GM21717 (cell line): ENCODE data around the gene RUFY1.

ENCODE experiments used
- ATAC-seq: cut with Tn5 transposase; IDR thresholded peaks from one replicate; pipeline ENCODE4 v1.9.1; 2021; ENCODE audit warnings: mild to moderate bottlenecking, moderate library complexity; ENCODE audit not compliant: unreplicated experiment

The RUFY1 gene

GRCh38 chr5:179601871-179602625 is 51.7 kb downstream of the RUFY1 start:
- ATAC-seq, result no peak

DNA sequence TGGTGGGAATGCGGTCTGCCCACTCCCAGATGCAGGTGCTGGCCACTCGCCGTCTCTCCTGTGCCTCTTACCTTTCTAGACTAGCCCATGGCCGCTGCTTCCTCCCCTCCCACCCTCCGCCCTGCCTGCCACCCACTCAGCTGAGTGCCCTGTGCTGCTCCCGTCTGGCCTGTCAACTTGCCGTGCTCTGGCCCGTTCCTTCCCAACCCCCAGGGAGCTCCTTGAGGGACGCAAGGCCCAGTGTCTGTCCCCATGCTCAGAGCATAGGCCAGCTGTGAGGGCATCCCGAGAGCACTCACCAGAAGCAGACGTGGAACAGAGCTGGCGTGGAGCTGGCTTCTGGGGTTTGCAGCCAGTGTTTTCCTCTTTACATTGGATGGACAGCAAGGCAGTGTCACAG is 53.0 kb downstream of the RUFY1 start:
- no peak for ATAC-seq

GRCh38 chr5:179605026-179605833 is 54.9 kb downstream of the RUFY1 start:
- ATAC-seq, result no peak

DNA sequence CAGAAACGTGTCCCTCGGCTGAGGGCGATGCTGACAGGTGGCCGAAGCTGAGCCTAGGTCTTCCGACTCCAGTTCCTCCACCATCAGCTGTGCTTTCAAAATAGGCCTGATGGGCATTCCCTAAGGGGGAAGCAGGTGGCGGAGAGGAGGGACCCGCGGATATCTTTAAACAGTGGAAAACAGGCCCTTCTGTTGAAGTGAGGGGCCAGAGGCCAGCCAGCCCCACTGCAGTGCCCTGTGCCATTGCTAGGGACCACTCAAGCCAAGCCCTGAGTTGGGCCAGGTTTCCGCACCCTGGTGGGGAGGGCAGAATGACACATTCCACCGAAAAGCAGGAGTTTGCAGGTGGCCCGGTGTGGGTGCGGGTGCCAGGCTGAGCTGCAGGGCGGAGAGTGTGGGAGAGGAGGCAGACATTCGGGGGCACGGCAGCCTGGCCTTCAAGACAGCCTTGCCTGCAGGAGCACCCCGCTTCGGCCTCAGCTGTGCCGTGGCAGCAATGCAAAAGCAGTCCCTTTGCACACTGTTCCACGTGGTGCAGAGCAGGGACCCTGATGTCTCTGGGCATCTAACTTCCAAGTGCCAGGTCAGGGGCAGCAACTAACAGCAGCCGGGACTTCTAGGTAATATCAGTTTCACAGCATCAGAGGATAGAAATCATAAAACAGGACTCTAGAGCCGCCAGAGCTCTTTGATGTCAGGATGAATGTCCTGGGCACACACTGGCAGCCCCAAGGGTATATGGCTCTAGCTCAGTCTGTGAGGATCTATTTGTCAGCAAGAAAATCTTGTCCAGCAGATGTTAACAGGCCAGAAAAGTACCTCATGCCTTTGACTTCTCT is 55.9 kb downstream of the RUFY1 start:
- ATAC-seq, result no peak

- ATAC-seq, result no peak
Measured at GRCh38 chr5:179606910-179607159, 56.5 kb downstream of the RUFY1 start.

DNA sequence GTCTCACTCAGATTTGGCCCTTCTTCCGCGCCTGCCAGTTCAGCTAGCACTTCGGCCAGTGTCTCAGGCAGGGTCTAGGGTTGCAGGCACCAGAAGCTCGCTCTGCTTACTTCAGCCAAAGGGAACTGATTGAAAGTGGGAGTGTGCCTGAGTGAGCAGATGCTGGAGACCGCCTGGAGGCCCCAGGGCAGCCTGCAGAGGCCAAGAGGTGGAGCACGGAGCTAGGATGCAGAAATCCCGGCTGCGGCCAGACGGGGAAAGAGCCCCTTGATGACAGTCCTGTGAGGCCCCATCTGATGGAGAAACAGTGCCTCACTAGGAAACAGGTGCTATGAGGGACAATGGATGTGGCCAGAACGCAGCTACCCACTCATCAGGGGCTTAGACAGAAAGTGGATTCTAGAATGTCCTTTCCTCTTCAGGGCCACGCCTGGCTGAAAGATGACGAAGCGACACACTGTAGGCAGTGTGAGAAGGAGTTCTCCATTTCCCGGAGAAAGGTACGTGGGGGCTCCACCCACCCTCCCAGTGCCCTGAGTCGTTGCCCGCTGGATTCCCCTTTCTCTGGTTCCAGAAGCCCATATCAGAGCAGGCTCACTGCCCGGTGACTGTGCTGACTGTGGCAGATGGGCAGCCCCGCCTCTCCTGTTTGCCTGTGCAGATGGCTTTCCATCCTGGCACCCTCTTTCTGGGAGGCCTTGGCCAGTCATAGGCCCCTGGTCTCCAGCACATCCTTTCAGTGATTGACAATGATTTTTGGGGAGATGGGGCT is 57.0 kb downstream of the RUFY1 start:
- no peak for ATAC-seq

GRCh38 chr5:179608131-179608581 is 57.8 kb downstream of the RUFY1 start:
- ATAC-seq, result no peak

DNA sequence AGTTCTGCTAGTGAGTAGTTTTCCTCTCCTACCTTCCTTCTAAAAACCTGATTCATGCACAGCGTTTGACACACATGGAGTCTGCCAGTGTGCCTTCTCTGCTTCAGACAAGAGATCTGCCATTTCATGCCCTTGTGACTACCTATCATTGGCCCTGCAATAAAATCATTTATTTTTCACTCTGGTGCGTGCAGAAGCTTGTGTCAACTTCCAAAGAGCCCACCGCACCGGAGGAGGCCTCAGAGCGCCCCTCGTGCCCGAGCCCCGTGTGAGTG is 59.4 kb downstream of the RUFY1 start:
- ATAC-seq, result no peak

DNA sequence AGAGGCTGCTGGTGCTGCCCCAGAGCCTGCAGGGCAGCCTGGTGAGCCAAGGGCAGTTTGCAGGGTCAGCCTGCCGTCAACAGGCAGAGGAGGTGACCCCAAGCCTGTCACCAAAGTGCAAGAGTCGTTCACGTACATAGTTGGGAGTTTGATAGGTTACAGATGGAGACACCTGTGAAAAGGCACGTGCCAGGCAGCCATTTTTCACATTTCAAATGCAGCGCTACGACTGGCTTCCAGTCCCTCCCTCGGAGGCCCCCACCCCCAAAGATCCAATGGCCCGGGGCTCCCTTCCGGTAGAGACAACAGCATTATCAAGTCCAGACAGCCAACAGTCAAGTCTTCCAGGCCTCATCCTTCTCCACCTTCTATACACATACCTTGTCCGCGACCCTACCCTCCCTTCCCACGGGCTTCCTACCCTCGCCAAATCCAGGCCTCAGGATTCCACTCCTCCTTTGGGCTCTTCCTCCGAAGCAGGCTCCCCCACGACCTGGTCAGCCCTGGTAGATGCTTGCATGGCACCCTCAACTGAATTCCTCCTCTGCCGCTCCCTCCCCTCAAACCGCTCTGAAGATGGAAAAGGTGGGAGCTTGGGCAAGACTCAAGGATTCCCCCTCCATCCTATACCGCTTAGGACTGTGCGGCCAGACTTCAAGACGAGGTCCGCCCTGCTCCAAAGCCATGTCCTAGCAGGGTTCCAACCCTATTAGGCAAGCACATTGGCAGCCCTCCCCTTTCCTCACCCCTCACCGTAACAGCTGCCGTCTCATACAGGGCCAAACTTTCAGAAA is 60.0 kb downstream of the RUFY1 start:
- ATAC-seq, result no peak

- no peak for ATAC-seq
Measured at GRCh38 chr5:179610903-179611265, 60.5 kb downstream of the RUFY1 start.

- no peak for ATAC-seq
Measured at GRCh38 chr5:179612577-179613459, 62.5 kb downstream of the RUFY1 start.

GRCh38 chr5:179613460-179614071 is 63.2 kb downstream of the RUFY1 start:
- ATAC-seq, result no peak

DNA sequence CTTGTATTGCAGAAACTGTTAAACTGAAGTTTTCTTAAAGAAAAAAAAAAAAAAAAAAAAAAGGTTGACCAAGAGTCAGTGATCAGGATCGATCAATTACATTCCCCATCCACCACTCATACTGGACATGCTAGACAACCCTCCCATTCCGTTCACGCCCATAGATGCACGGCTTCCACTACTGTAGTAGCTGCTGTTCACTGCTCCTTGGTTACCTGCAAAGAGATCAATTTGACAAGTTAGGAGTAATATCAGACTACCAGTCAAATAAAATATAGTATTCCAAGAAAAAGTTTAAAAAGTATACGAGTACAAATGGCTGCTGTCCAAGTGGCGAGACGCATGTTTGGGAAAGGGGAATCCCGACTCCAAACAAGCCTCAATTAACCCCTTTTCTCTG is 64.4 kb downstream of the RUFY1 start:
- no peak for ATAC-seq

GRCh38 chr5:179615203-179615602 is 64.8 kb downstream of the RUFY1 start:
- no peak for ATAC-seq

- ATAC-seq, result no peak
Measured at GRCh38 chr5:179616002-179616594, 65.7 kb downstream of the RUFY1 start.

DNA sequence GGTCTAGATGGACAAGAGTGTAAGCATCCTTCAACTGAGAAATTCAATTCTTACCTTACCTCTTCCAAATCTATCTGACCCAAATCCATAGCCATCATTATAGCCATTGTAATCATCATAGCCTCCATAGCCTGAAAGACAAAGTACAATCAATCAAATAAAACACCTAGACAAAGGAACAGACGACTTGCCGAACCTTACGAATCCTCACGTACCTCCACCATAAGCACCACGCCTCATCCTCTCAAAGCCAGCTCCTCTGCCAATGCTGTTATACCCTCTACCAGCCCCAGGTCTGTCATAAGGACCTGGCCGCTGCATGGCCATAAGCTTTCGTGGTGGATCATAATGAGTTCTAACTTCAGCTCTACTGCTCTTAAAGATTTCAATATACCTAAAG is 67.6 kb downstream of the RUFY1 start:
- ATAC-seq, result no peak

DNA sequence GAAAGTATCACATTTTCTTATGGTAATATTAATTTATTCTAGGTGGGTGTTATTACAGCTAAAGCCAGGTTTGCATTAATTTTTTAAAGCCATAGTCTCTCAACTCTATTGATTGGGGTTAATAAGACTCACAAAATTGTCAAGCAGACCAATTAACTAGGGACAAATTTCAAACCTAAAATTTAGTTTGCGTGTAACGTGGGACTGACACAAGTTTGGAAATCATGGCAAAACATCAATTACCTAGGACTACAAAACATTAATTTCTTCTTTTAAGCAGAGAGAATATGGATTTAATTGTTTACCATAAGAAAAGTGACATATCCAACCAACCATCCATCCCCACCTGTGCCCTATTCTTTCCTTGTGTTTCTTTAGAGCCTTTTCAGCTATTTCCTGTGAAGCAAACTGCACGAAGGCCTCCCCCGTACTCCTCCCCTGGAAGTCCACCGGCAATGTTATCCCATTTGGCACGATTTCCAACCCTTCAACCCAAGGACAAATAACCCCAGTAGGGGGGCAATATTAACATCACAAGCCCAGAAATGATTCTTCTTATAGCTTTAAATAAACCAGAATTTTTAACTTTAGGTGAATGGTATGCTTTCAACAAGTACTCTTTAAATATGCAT is 68.7 kb downstream of the RUFY1 start:
- no peak for ATAC-seq

DNA sequence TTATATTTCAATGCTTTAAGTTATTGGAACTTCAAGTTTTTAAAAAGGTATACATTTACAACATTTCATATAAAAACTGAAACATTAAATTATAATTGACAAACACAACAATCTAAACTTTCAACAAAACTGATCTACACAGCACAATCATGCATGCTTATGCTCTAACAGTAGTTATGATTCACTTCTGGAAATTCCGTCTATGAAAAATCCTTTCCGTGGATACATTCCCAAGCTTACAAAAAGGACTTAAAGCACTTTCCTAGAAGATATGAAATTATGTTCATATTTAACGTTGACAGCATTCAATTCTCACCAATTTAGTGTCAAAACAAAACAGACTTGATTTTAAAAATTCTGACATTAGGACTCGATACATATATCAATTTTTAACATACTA is 69.4 kb downstream of the RUFY1 start:
- no peak for ATAC-seq
